Thyroid gland (tissue), 4 donors: ENCODE measurements around the gene PTPRR.

ENCODE experiments used
- CTCF ChIP-seq, 6 experiments: fragments of 200-600 bp in 3 of 6; fragments of 450-650 bp in 3 of 6; sonication (generic) in 3 of 6; IDR thresholded peaks; one replicate each; pipeline ENCODE4 v1.5.1; 2016 to 2019; ENCODE audit warnings: antibody characterized with exemption in 6 of 6, mild to moderate bottlenecking in 2 of 6, inconsistent platforms in 1 of 6, moderate library complexity in 1 of 6
- POLR2A ChIP-seq, 2 donors: fragments of 450-650 bp; IDR thresholded peaks; one replicate each; pipeline ENCODE4 v1.6.1; 2017; ENCODE audit warnings: antibody characterized with exemption in 2 of 2, mild to moderate bottlenecking in 2 of 2, moderate library complexity in 1 of 2

GRCh38 chr12:70754330-70754741 is 166.2 kb downstream of the PTPRR start:
- TF ChIP-seq CTCF (IDR thresholded peaks at IDR 0.05), result no peak
- no peak for TF ChIP-seq POLR2A (IDR thresholded peaks at IDR 0.05)
